ENCODE results near the gene RNH1. TPM values are rescaled to one million over a fixed set of nuclear protein-coding genes. Genes with fewer than 3 reads are reported as not detected.

RNH1 gene
- polyA plus RNA-seq, 1 donor from 2014 or later = 71.8 TPM

GRCh38 chr11:461626-462025 lies 45.4 kb downstream of the RNH1 start:
- no peaks in the 10 kb centered on the region for H3K79me2 ChIP-seq (replicated peaks; ENCODE audit: insufficient read depth, low read length)
- no peaks in the 10 kb centered on the region for H3F3A ChIP-seq (ENCODE audit: insufficient read depth, low read length, poor library complexity, severe bottlenecking)
- no peaks in the 10 kb centered on the region for H3K9me2 ChIP-seq (ENCODE audit: insufficient read depth, low read length)
- no peaks in the 10 kb centered on the region for H4K20me1 ChIP-seq (ENCODE audit: insufficient read depth)
- H3K4me2 ChIP-seq (ENCODE audit: low read length) = no peak overlapping the region
- no peak overlapping the region for H3K4me3 ChIP-seq (ENCODE audit: low read length)
- H2AFZ ChIP-seq (ENCODE audit: low read depth, low read length) = no peak overlapping the region
- no peak overlapping the region for H3K27ac ChIP-seq (ENCODE audit: low read length)
- no peaks in the 10 kb centered on the region for H3K27me3 ChIP-seq (ENCODE audit: insufficient read depth, low read depth, low read length)
- H3K36me3 ChIP-seq (ENCODE audit: insufficient read depth, low read length) = no peaks in the 10 kb centered on the region
- no peaks in the 10 kb centered on the region for H3K9me3 ChIP-seq (ENCODE audit: low read length)
- H3K9ac ChIP-seq (ENCODE audit: low read length) = no peak overlapping the region
- TF ChIP-seq REST (IDR thresholded peaks at IDR 0.05; ENCODE audit: borderline replicate concordance) (no peak), MXI1 (conservative IDR thresholded peaks at IDR 0.05; ENCODE audit: poor library complexity, severe bottlenecking) (no peak), RAD21 (conservative IDR thresholded peaks at IDR 0.05) (no peak), POLR2AphosphoS5 (IDR thresholded peaks at IDR 0.05) (no peak), EP300 (conservative IDR thresholded peaks at IDR 0.05; ENCODE audit: poor library complexity, severe bottlenecking) (no peak), EZH2 (IDR thresholded peaks at IDR 0.05; ENCODE audit: borderline replicate concordance, insufficient read depth, low read length, poor library complexity, severe bottlenecking) (no peak), SMC3 (conservative IDR thresholded peaks at IDR 0.05; ENCODE audit: poor library complexity) (no peak), TAF1 (IDR thresholded peaks at IDR 0.05; ENCODE audit: low read depth) (no peak), CTCF (IDR thresholded peaks at IDR 0.05; ENCODE audit: poor library complexity, severe bottlenecking) (no peak)

- no peaks in the 10 kb centered on the region for H3K9me3 ChIP-seq (ENCODE audit: low read length)
- H2AFZ ChIP-seq (ENCODE audit: low read depth, low read length) = no peak overlapping the region
- no peak overlapping the region for H3K4me3 ChIP-seq (ENCODE audit: low read length)
- H4K20me1 ChIP-seq (ENCODE audit: insufficient read depth) = no peaks in the 10 kb centered on the region
- H3K27ac ChIP-seq (ENCODE audit: low read length) = no peak overlapping the region
- TF ChIP-seq REST (IDR thresholded peaks at IDR 0.05; ENCODE audit: borderline replicate concordance) = no peak
- no peak for TF ChIP-seq EP300 (conservative IDR thresholded peaks at IDR 0.05; ENCODE audit: poor library complexity, severe bottlenecking)
- no peak for TF ChIP-seq EZH2 (IDR thresholded peaks at IDR 0.05; ENCODE audit: borderline replicate concordance, insufficient read depth, low read length, poor library complexity, severe bottlenecking)
- TF ChIP-seq CTCF (IDR thresholded peaks at IDR 0.05; ENCODE audit: poor library complexity, severe bottlenecking) = no peak
- TF ChIP-seq MXI1 (conservative IDR thresholded peaks at IDR 0.05; ENCODE audit: poor library complexity, severe bottlenecking) = no peak
- no peak for TF ChIP-seq SMC3 (conservative IDR thresholded peaks at IDR 0.05; ENCODE audit: poor library complexity)
- TF ChIP-seq RAD21 (conservative IDR thresholded peaks at IDR 0.05) = no peak
- TF ChIP-seq TAF1 (IDR thresholded peaks at IDR 0.05; ENCODE audit: low read depth) = no peak
- TF ChIP-seq POLR2AphosphoS5 (IDR thresholded peaks at IDR 0.05) = no peak
- H3K9me2 ChIP-seq (ENCODE audit: insufficient read depth, low read length) = no peaks in the 10 kb centered on the region
- no peak overlapping the region for H3K9ac ChIP-seq (ENCODE audit: low read length)
- H3K79me2 ChIP-seq (replicated peaks; ENCODE audit: insufficient read depth, low read length) = no peaks in the 10 kb centered on the region
- H3F3A ChIP-seq (ENCODE audit: insufficient read depth, low read length, poor library complexity, severe bottlenecking) = no peaks in the 10 kb centered on the region
- H3K4me2 ChIP-seq (ENCODE audit: low read length) = no peak overlapping the region
- H3K27me3 ChIP-seq (ENCODE audit: insufficient read depth, low read depth, low read length) = no peaks in the 10 kb centered on the region
- no peaks in the 10 kb centered on the region for H3K36me3 ChIP-seq (ENCODE audit: insufficient read depth, low read length)
These were observed 46.5 kb downstream of the RNH1 start for GRCh38 chr11:460331-461199.

All from neural cell (in vitro differentiated cells).